Activated T-helper 1 cell treated with anti-CD3 and anti-CD28 coated beads, Interleukin-12 subunit alpha, Interleukin-12 subunit beta, Interleukin-2, Interleukin-4 antibody, amounts not matched to agents 30 ng/mL and 10 ng/mL and 1 ng/mL, durations not matched to agents 14 hours and 24 hours and 36 hours (primary cell): Measurements from ENCODE around the gene SLC24A3. TPM values are rescaled to one million over a fixed set of nuclear protein-coding genes. Genes with fewer than 3 reads are reported as not detected.
"Not testable (repeated sequence)": the region's sequence is repeated elsewhere in the genome, so short reads cannot be mapped to it uniquely, and the experiment has no call there.

Experiments used
- DNase-seq: peaks from one replicate; pipeline ENCODE4 v3.0.0; 2021; ENCODE audit warnings: low spot score
- H3K27ac Mint-ChIP-seq: one replicate; pipeline ENCODE4 v1.8.0; 2021; ENCODE audit warnings: mild to moderate bottlenecking, mixed read lengths
- H3K27me3 Mint-ChIP-seq: one replicate; pipeline ENCODE4 v1.8.0; 2022; ENCODE audit warnings: mild to moderate bottlenecking, moderate library complexity, mixed read lengths; ENCODE audit not compliant: insufficient read depth
- H3K36me3 Mint-ChIP-seq: one replicate; pipeline ENCODE4 v1.8.0; 2021; ENCODE audit warnings: low read depth, mixed read lengths
- H3K4me1 Mint-ChIP-seq: one replicate; pipeline ENCODE4 v1.8.0; 2021; ENCODE audit warnings: low read depth, mixed read lengths
- H3K4me3 Mint-ChIP-seq: one replicate; pipeline ENCODE4 v1.8.0; 2021; ENCODE audit warnings: mild to moderate bottlenecking, moderate library complexity, mixed read lengths
- H3K9me3 Mint-ChIP-seq: one replicate; pipeline ENCODE4 v1.8.0; 2021; ENCODE audit warnings: mixed read lengths
- intact Hi-C: fragments of 100-400 bp; cut with micrococcal nuclease; formaldehyde crosslinking; loops from one replicate; pipeline ENCODE4 v1.15.1; 2024
- total RNA-seq: library from RNA; stranded (reverse); gene quantifications from 2 replicates; pipeline ENCODE4 v1.2.3, GENCODE V29; 2022

Gene SLC24A3
- total RNA-seq, 1 donor from 2014 or later = not detected

DNA sequence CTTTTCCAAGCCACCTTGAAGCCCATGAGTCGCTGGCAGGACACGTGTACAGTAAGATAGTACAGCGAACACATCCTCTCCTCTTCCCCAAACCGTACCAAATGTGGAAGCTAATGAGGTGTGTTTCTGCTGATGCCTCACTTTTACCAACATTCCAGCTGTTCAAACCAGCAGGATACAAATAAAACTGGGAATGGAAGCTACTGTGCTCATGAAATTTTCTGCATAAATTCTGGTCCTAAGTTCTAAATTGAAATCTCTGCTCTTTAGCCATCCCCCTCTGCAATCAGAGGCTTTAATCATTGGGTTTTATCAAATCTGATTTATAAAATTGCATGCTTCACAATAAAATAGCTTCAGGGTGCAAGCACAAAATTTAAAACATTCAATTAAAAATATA is 463.8 kb downstream of the SLC24A3 start:
- Mint-ChIP-seq H3K36me3 (no peaks in the 10 kb centered on the region), H3K9me3 (peaks cover 4% of the 10 kb centered on the region), H3K4me3 (no peak overlapping the region), H3K27me3 (peaks cover 2% of the 10 kb centered on the region), H3K4me1 (no peaks in the 10 kb centered on the region), H3K27ac (no peak overlapping the region)
- no peak for DNase-seq
- intact Hi-C loops = no loop called here

GRCh38 chr20:19677336-19677735 is 464.9 kb downstream of the SLC24A3 start:
- intact Hi-C loops = no loop called here
- DNase-seq = no peak
- H3K9me3 Mint-ChIP-seq = peaks cover 4% of the 10 kb centered on the region
- no peaks in the 10 kb centered on the region for H3K36me3 Mint-ChIP-seq
- peaks cover 2% of the 10 kb centered on the region for H3K27me3 Mint-ChIP-seq
- H3K4me1 Mint-ChIP-seq = no peaks in the 10 kb centered on the region
- no peak overlapping the region for H3K4me3 Mint-ChIP-seq
- no peak overlapping the region for H3K27ac Mint-ChIP-seq

- H3K36me3 Mint-ChIP-seq, H3K4me1 Mint-ChIP-seq, H3K27me3 Mint-ChIP-seq: not testable (repeated sequence)
These were observed 466.1 kb downstream of the SLC24A3 start for GRCh38 chr20:19678591-19678990.

GRCh38 chr20:19679900-19680495 is 467.6 kb downstream of the SLC24A3 start:
- DNase-seq = no peak
- Mint-ChIP-seq H3K27me3 (no peaks in the 10 kb centered on the region), H3K4me1 (no peaks in the 10 kb centered on the region), H3K27ac (no peak overlapping the region), H3K9me3 (peaks cover 4% of the 10 kb centered on the region), H3K36me3 (no peaks in the 10 kb centered on the region), H3K4me3 (no peak overlapping the region)
- intact Hi-C loops = no loop called here

More at GRCh38 chr20:19678591-19678990, 466.1 kb downstream of the SLC24A3 start:
- H3K27ac Mint-ChIP-seq, H3K9me3 Mint-ChIP-seq, DNase-seq, H3K4me3 Mint-ChIP-seq, intact Hi-C loops: not testable (repeated sequence)

DNA sequence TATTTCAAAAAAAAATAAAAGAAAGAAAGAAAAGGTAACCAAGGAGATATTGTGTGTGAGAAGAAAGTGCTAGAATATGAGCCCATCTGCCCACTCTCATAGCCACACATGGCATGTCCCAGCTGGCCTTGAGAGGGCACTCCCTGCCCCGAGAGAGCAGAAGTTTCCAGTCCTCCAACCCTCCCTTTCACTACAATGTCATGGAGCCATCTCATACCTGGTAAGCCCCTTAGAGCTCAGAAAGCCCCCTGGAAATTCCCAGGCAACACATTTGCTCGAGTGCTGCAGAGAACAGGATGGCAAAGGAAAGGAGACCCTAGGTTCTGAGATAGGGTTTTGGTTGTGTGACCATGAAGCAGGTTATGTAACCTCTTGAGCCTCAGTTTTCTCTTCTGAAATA is 469.8 kb downstream of the SLC24A3 start:
- Mint-ChIP-seq H3K27ac (no peak overlapping the region), H3K4me3 (no peak overlapping the region), H3K27me3 (no peaks in the 10 kb centered on the region), H3K36me3 (no peaks in the 10 kb centered on the region), H3K9me3 (peaks cover 9% of the 10 kb centered on the region), H3K4me1 (no peaks in the 10 kb centered on the region)
- intact Hi-C loops = no loop called here
- DNase-seq = no peak

GRCh38 chr20:19683188-19683587 is 470.7 kb downstream of the SLC24A3 start:
- Mint-ChIP-seq H3K27me3 (no peaks in the 10 kb centered on the region), H3K9me3 (peaks cover 9% of the 10 kb centered on the region), H3K4me1 (no peaks in the 10 kb centered on the region), H3K36me3 (no peaks in the 10 kb centered on the region), H3K4me3 (no peak overlapping the region), H3K27ac (no peak overlapping the region)
- no peak for DNase-seq
- intact Hi-C loops = no loop called here

GRCh38 chr20:19683822-19684221 is 471.4 kb downstream of the SLC24A3 start:
- Mint-ChIP-seq H3K9me3 (peaks cover 9% of the 10 kb centered on the region), H3K27me3 (no peaks in the 10 kb centered on the region), H3K4me1 (no peaks in the 10 kb centered on the region), H3K27ac (no peak overlapping the region), H3K4me3 (no peak overlapping the region), H3K36me3 (no peaks in the 10 kb centered on the region)
- DNase-seq = no peak
- intact Hi-C loops = no loop called here

DNA sequence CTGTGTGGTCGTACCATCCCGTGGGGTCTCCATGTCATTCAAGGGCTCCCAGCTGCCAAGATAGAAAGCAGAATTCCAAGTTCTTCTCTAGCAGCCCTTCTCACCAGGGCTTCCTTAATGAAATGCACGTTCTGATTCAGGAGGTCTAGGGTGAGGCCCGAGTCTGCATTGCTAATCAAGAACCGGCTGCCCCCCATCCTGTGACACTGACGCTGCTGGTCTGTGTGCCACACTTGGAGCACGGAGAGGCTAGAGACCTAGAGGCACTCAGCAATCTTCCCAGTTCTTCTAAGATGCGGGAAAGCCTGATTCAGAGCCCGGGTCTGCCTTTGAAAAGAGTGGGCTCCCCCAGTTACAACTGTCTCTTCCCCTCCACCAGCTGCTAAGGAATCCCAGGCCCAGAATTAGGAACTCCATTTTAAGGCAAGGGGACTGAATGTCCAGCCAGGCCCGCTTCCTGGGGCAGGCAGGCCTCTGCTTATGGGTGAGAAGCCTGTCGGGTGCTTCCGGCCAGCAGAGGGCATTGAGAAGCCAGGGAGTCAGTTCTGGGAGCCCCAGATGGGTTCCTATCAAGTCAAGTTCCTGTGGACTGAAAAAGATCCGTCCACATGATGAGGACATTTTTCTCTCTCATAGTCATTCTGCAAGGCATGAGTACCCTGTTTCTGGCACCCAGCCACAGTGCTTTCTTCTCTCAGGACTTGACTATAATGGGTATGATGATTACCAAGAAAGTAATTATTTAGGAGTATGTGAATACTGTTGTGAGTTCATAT is 475.8 kb downstream of the SLC24A3 start:
- intact Hi-C loops = no loop called here
- Mint-ChIP-seq H3K4me3 (no peak overlapping the region), H3K9me3 (peaks cover 5% of the 10 kb centered on the region), H3K36me3 (no peaks in the 10 kb centered on the region), H3K27me3 (peaks cover 3% of the 10 kb centered on the region), H3K27ac (no peak overlapping the region), H3K4me1 (no peaks in the 10 kb centered on the region)
- DNase-seq = no peak

DNA sequence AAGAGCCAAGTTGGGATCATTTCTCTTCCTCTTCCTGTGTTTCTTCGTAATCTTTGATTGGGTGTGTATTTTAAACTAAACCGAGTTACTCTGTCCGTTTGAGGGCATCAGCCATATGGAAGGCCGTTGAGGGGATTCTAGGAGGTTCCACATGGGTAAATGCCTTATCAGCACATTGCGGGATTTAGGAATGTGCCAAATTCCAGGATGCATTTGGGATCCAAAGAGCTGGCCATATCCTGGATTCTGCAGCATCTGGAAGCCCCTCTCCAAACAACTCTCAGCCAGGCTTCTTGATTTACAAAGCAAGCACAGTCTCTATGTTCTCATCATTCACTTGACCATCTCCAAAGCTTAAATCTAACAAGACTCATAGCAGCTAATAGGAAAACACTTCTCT is 478.0 kb downstream of the SLC24A3 start:
- no peaks in the 10 kb centered on the region for H3K36me3 Mint-ChIP-seq
- H3K9me3 Mint-ChIP-seq = peaks cover 5% of the 10 kb centered on the region
- H3K4me3 Mint-ChIP-seq = no peak overlapping the region
- H3K4me1 Mint-ChIP-seq = no peaks in the 10 kb centered on the region
- intact Hi-C loops = no loop called here
- H3K27me3 Mint-ChIP-seq = peaks cover 5% of the 10 kb centered on the region
- H3K27ac Mint-ChIP-seq = no peak overlapping the region
- DNase-seq = no peak

DNA sequence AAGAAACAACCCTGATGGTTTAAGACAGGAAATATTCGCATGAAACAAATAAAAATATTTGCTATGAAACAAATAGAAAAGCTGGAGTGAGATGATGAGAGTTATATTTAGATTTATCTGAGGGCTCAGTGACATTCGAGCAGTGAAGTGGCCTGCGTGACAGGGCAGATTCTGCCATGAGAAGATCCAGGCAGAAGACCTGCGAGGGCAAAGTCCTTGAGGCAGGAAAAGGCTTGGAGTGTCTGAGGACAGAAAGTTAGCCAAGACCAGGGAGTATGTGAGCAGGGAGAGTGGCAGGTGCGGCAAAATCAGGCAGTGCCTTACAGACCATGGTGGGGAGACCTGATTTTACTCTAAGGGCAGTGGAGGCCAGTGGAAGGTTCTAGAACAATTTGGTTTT is 478.7 kb downstream of the SLC24A3 start:
- DNase-seq = no peak
- Mint-ChIP-seq H3K27ac (no peak overlapping the region), H3K9me3 (peaks cover 5% of the 10 kb centered on the region), H3K4me3 (no peak overlapping the region), H3K4me1 (no peaks in the 10 kb centered on the region), H3K36me3 (no peaks in the 10 kb centered on the region), H3K27me3 (peaks cover 5% of the 10 kb centered on the region)
- intact Hi-C loops = no loop called here

DNA sequence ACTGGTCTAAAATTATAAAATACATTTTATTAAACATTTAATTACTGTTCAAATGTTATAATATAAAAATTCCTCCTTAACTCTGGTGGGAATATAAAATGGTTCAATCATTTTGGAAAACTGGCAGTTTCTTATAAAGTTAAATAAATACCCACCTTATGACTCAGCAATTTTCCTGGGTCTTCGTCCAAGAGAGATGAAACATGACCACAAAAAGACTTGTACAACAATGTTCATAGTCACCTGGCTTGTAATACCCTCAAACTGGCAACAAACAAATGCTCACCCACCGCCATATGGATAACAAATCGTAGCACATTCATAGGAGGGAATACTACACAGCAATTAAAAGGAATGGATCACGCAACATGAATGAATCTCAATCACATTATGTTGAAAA is 479.7 kb downstream of the SLC24A3 start:
- DNase-seq = no peak
- H3K4me3 Mint-ChIP-seq = no peak overlapping the region
- no peaks in the 10 kb centered on the region for H3K4me1 Mint-ChIP-seq
- H3K27me3 Mint-ChIP-seq = peaks cover 5% of the 10 kb centered on the region
- H3K27ac Mint-ChIP-seq = no peak overlapping the region
- H3K36me3 Mint-ChIP-seq = no peaks in the 10 kb centered on the region
- intact Hi-C loops = loop anchor here (1.0 kb wide), 1 partner anchor 303 kb away; no protein-coding TSS in a partner anchor
- no peaks in the 10 kb centered on the region for H3K9me3 Mint-ChIP-seq

GRCh38 chr20:19692685-19693119 is 480.3 kb downstream of the SLC24A3 start:
- intact Hi-C loops = loop anchor here (1.0 kb wide), 1 partner anchor 303 kb away; no protein-coding TSS in a partner anchor
- H3K36me3 Mint-ChIP-seq = no peaks in the 10 kb centered on the region
- H3K27ac Mint-ChIP-seq = no peak overlapping the region
- H3K4me1 Mint-ChIP-seq = no peaks in the 10 kb centered on the region
- H3K27me3 Mint-ChIP-seq = peaks cover 5% of the 10 kb centered on the region
- no peak for DNase-seq
- no peak overlapping the region for H3K4me3 Mint-ChIP-seq
- H3K9me3 Mint-ChIP-seq = no peaks in the 10 kb centered on the region

DNA sequence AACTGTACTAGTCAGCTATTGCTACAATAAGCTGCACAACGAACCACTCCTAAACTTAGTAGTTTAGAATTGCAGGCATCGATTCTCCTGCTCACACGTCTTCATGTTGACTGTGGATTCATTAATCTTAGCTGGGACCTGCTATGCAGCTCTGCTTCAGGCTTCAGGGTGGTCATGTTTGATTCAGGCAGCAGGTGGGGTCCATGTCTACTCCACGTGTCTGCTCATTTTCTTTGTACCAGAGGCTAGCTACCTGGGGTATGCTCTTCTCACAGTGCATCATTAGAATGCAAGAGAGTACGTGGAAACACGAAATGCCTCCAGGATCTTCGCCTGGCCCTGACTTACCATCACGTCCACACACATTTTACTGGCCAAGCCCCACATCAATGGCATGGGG is 481.1 kb downstream of the SLC24A3 start:
- intact Hi-C loops = no loop called here
- Mint-ChIP-seq H3K4me1 (no peaks in the 10 kb centered on the region), H3K27ac (no peak overlapping the region), H3K4me3 (no peak overlapping the region), H3K36me3 (no peaks in the 10 kb centered on the region), H3K27me3 (peaks cover 5% of the 10 kb centered on the region), H3K9me3 (no peaks in the 10 kb centered on the region)
- no peak for DNase-seq
